HG02759 (cell line): ENCODE results near the gene JAKMIP2.

Source experiments
- ATAC-seq: cut with Tn5 transposase; IDR thresholded peaks from one replicate; pipeline ENCODE4 v1.9.1; 2021; ENCODE audit warnings: mild to moderate bottlenecking, moderate library complexity; ENCODE audit not compliant: unreplicated experiment

The JAKMIP2 gene

GRCh38 chr5:147789820-147790219 lies 7.3 kb upstream of the JAKMIP2 start:
- ATAC-seq = no peak

- no peak for ATAC-seq
Measured at GRCh38 chr5:147788023-147788422, 5.5 kb upstream of the JAKMIP2 start.

GRCh38 chr5:147786142-147786541 lies 3.6 kb upstream of the JAKMIP2 start:
- ATAC-seq = no peak

GRCh38 chr5:147784146-147784987 lies 1.8 kb upstream of the JAKMIP2 start:
- ATAC-seq = no peak

- ATAC-seq = no peak
Measured at GRCh38 chr5:147780924-147781573, 1.5 kb downstream of the JAKMIP2 start.

GRCh38 chr5:147779694-147780093 lies 2.8 kb downstream of the JAKMIP2 start:
- ATAC-seq = no peak

- ATAC-seq = no peak
Measured at GRCh38 chr5:147776989-147777388, 5.5 kb downstream of the JAKMIP2 start.

GRCh38 chr5:147773587-147773986 lies 8.9 kb downstream of the JAKMIP2 start:
- no peak for ATAC-seq

GRCh38 chr5:147773139-147773538 lies 9.4 kb downstream of the JAKMIP2 start:
- no peak for ATAC-seq

GRCh38 chr5:147767048-147767447 lies 15.5 kb downstream of the JAKMIP2 start:
- no peak for ATAC-seq

GRCh38 chr5:147763791-147764525 lies 18.6 kb downstream of the JAKMIP2 start:
- no peak for ATAC-seq

- no peak for ATAC-seq
Measured at GRCh38 chr5:147760086-147760875, 22.2 kb downstream of the JAKMIP2 start.

- no peak for ATAC-seq
Measured at GRCh38 chr5:147759441-147759840, 23.1 kb downstream of the JAKMIP2 start.

GRCh38 chr5:147756566-147756965 lies 26.0 kb downstream of the JAKMIP2 start:
- no peak for ATAC-seq

GRCh38 chr5:147754372-147755122 lies 28.0 kb downstream of the JAKMIP2 start:
- no peak for ATAC-seq

- ATAC-seq = no peak
Measured at GRCh38 chr5:147753765-147754164, 28.8 kb downstream of the JAKMIP2 start.

- ATAC-seq = no peak
Measured at GRCh38 chr5:147752666-147753290, 29.8 kb downstream of the JAKMIP2 start.

GRCh38 chr5:147752033-147752432 lies 30.5 kb downstream of the JAKMIP2 start:
- no peak for ATAC-seq

GRCh38 chr5:147751156-147751830 lies 31.2 kb downstream of the JAKMIP2 start:
- ATAC-seq = no peak
